Left renal pelvis (tissue), 4 donors: ENCODE results near the gene FANCC. TPM values are rescaled to one million over a fixed set of nuclear protein-coding genes. Genes with fewer than 3 reads are reported as not detected.

Experiments
- DNase-seq, 4 donors: peaks; one replicate each; pipeline ENCODE4 v3.0.0-alpha.2; 2013; ENCODE audit warnings: low read depth in 4 of 4, low spot score in 3 of 4
- polyA plus RNA-seq, 4 donors: library from polyadenylated mRNA; unstranded; fragments of 120-200 nt; gene quantifications; one replicate each; pipeline ENCODE4 v1.2.1, GENCODE V29; 2013; ENCODE audit not compliant: insufficient read length in 4 of 4

FANCC gene, protein sequence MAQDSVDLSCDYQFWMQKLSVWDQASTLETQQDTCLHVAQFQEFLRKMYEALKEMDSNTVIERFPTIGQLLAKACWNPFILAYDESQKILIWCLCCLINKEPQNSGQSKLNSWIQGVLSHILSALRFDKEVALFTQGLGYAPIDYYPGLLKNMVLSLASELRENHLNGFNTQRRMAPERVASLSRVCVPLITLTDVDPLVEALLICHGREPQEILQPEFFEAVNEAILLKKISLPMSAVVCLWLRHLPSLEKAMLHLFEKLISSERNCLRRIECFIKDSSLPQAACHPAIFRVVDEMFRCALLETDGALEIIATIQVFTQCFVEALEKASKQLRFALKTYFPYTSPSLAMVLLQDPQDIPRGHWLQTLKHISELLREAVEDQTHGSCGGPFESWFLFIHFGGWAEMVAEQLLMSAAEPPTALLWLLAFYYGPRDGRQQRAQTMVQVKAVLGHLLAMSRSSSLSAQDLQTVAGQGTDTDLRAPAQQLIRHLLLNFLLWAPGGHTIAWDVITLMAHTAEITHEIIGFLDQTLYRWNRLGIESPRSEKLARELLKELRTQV
- 10 to 100 TPM; 13.4 to 25.0 (median 22.4) TPM for polyA plus RNA-seq

DNA sequence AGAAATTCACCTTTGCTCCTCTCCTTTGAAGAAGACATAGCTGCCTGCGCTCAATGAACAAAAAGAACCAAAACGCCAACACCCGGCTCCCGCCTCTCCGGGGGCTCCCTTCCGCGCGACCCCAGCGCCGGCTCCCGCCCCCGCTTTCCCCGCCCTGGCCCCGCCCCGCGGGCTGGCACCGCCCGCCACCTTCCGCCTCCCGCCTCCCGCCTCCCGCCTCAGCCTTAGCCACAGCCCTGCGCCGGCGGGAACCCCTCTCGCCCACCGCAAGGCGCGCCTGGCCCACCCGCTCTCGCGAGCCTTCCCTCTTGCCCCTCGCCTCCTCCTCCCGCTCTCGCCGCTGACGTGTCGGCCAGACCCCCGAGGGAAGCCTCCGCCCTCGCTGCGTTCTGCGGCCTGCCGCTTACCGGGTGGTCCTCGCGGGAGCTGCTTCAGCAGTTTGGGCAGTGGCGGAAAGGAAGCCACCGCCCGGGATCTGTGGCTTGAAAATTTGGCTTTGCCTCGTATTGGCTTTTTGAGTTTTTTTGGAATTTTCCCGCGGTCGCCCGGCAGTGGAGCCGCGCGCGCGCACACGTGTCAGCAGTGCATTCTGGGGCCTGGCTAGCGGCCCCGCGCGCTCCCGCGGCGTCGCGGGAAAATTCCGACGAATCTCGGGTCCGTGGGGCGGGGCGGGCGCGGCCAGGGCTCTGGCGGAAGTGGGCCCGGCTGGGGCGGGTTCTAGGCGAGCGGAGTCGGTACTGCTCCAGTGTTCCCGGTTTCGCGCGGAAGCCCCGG is at the start of gene FANCC:
Gene FANCC, minus strand, starts transcription at position 591 of the 774 bp plus-strand sequence. CDS start 68,418 bp downstream, outside the sequence.
- peak; percentile 81 to 86 (median 86) for DNase-seq

GRCh38 chr9:95366731-95367325 is 49.3 kb upstream of the FANCC start:
- DNase-seq = no peak

DNA sequence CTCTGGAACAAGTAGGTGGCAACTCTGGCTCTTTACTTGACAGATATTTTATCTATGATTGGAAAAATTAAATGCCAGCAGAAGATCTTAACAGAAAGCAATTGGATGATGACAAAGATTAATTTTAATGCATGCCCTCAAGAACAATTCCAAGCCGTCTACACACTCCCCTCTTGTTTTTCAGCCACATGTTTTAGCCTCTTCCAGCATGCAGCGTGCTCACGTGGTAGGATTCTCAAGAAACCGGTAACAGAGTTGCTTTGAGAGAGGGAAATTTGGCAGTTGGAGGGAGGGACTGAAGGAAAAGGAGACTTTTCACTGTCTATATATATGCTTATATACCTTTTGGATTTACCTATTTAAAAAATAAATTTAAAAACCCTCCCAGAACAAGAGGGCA is 48.3 kb upstream of the FANCC start:
- no peak for DNase-seq

- no peak for DNase-seq
These were observed 45.7 kb upstream of the FANCC start for GRCh38 chr9:95363051-95363841.

- DNase-seq = no peak
These were observed 43.4 kb upstream of the FANCC start for GRCh38 chr9:95360866-95361265.

GRCh38 chr9:95357316-95357715 is 39.8 kb upstream of the FANCC start:
- no peak for DNase-seq

- DNase-seq = no peak
These were observed 38.0 kb upstream of the FANCC start for GRCh38 chr9:95355500-95355899.

GRCh38 chr9:95351051-95351450 is 33.5 kb upstream of the FANCC start:
- no peak for DNase-seq

- no peak for DNase-seq
These were observed 32.8 kb upstream of the FANCC start for GRCh38 chr9:95350266-95350665.

DNA sequence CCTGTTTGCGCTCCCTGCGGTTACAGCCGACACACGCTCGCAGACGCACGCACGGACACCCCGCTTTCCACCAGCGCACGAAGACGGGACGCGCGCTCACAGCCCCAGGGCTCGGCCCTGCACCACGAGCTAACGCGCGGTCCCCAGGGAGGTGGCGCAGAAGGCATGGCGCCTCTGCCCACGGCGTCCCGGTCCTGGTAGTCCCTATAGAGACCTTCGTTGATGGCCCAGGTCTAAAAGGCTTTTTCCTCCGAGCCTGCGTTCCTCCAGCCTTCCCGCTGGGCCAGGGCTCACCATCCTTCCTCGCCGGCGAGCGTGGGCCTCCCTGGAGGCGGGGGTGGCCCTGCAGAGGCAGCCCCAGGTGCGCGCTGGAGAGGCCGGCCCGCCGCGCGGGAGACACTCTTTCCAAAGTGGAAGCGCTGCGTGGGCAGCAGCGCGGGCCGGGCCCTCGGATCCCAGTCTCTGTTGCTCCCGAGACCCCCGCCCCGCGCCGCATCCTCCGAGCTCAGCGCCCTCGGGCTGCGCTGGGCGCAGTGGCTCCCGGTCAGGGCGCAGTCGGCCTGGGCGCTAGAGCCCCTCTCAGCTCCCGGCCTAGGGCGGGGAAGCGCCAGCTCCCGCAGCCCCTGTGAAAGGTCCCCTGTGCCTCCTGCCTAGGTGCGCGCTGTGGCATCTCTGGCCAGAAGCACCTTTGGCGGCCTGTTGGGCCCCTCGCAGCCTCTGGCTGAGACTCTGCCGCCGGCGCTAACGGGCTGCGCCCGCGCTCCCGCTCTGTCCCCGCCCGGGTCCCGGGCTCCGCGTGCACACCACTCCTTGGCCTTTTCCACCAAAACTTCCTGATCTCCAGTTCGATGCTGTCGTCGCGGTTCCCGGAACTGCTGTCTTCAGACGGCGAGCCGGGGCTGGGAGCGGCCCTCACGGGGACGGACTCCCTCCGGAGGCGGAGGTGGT is 31.9 kb upstream of the FANCC start:
- DNase-seq = no peak

DNA sequence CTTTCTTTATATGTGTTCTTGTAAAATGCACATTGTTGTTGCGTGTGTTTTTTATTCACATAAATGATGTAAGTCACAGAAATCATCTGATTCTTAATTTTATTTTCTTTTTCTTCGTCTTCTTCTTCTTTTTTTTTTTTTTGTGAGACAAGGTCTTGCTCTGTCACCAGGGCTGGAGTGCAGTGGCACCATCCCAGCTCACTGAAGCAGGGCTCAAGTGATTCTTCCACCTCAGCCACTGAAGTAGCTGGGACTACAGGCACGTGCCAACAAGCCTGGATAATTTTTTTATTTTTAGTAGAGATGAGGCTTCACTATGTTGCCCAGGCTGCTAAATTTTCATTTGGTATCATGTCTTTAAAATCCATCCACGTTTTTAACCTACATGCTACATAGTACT is 28.5 kb upstream of the FANCC start:
- no peak for DNase-seq

GRCh38 chr9:95344735-95345325 is 27.3 kb upstream of the FANCC start:
- DNase-seq = no peak

DNA sequence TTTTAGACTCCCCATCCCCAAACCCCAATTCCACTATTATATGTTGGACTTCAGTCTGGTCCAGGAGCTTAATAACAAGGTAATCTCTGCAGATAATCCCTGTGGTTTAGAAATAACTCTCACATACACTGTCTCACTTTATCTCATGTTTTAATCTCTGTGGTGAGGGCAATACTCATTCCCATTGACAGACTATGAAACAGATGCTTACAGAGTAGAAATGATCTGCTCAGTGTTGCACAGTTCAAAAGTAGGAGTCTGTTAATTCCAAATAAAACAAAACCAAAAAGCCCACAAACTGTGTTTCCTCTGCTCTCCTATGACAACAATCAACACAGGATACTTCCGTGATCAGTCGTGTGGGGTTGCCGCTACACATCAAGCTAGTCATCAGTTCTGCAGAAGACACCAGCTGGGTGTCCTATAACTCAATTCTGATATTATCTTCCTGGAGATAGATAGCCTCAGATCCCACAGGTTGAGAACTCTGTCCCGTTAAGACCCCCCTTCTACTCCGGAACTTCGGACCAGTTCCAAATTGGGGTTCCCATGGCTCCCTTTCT is 26.3 kb upstream of the FANCC start:
- no peak for DNase-seq

GRCh38 chr9:95342571-95342970 is 25.1 kb upstream of the FANCC start:
- no peak for DNase-seq

DNA sequence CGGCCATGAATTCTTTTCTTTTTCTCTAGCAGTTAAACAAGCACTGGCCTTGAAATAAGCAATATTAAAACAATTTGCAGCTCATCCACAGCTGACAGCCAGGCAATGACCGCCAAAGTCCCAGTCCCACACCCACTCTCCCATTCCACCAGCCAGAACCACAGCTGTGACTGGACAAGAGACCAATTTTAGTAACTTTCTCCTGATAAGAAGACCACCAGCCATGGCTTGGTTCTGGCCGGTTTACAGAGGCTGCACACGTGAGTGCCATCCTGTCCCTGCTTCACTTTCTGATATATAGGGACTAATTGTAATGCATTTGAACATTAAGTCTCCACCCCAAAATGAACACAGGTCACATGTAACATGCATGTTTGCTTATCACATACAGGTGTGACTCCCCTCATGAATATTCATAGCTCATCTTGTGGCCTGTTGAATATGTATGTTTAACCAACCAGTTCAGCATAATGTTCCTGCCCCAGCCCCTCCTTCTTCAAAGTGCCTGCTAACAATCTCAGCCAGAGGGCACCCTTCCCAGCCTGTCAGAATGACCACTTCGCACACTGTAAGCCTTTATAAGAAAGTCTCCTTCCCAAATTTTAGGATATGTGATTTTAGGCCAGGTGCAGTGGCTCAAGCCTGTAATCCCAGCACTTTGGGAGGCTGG is 23.9 kb upstream of the FANCC start:
- no peak for DNase-seq

- DNase-seq = no peak
These were observed 20.7 kb upstream of the FANCC start for GRCh38 chr9:95338243-95338642.

GRCh38 chr9:95336281-95336680 is 18.8 kb upstream of the FANCC start:
- no peak for DNase-seq

DNA sequence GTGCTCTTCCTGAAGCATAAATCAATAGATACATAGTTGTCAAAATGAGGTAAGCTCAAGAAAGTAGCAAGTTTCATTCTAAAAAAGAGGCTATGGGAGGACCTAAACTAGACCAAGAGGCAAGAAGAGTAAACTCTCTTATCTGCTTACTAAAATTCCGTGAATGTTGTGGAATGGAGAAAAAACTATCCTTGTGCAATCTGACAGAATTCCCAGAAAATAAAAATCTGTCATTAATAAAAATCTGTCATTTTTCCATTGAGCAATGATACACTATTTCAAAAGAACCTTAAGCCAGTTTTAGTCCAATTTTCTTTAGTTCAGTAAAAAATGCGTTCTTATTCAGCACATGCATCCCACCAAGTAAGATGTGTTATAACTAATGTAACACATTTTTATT is 15.9 kb upstream of the FANCC start:
- no peak for DNase-seq
